NOMO-1 (cell line): ENCODE results near the gene NUP153.

Experiments
- DNase-seq, 2 experiments: peaks; one replicate each; lab custom pipeline; 2025; ENCODE audit not compliant: unreplicated experiment in 2 of 2; lab: John Stamatoyannopoulos, UW

The NUP153 gene

DNA sequence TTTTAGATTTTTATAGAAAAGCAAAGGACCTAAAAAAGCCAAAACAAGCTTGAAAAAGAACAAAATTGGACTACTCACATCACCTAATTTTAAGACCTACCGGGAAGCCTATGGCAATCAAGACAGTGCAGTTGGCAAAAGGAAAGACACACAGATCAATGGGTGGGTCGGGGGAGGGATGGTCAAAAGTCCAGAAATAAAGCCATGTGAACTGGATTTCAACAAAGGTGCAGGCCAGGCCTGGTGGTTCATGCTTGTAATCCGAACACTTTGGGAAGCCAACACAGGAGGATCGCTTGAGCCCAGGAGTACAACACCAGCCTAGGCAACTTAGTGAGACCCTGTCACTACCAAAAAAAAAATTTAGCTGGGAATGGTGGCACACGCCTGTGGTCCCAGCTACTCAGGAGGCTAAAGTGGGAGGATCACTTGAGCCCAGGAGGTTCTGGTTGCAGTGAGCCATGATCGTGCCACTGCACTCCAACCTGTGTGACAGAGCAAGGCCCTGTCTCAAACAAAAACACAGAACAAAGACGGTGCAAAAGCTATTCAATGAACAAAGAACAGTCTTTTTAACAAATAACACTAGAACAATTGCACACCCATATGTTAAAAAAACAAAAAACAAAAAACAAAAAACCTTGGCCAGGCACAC lies 34.5 kb downstream of the NUP153 start:
- no peak for DNase-seq

DNA sequence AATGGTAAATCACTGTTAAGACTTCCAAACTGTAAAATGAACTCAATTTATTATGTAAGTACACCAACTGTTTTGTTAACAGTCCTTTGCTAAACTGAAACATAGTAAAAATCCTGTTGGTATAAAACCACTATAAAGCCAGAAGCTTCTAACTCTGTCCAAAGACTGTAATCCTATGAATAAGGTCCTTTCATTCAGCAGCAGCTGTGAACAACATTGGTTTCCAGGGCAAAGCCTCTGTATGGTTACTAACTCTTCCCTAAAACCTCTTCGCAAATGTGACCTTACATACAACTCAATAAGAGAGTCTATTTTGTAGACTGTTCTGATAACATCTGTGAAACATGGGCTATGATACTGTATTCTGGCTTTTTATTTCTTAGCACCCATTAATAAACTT lies 40.1 kb downstream of the NUP153 start:
- DNase-seq, result no peak

DNA sequence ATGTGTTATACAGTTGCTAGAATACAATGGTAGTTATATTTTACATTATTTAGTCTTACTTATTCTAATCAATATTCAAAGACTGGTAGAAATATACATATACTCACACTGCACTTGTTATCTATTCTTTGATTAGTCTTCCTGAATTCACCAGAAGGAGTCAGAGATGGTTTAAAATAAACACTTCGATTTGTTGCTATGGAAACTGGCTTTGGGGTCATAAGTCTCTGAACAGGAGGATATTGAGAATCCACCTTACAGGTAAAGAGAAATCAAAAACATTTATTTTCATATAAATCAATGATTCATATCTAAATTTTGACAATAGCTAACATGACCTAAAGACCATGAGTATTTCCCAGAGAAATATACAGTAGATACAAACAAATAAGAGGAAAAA lies 41.6 kb downstream of the NUP153 start:
- no peak for DNase-seq

DNA sequence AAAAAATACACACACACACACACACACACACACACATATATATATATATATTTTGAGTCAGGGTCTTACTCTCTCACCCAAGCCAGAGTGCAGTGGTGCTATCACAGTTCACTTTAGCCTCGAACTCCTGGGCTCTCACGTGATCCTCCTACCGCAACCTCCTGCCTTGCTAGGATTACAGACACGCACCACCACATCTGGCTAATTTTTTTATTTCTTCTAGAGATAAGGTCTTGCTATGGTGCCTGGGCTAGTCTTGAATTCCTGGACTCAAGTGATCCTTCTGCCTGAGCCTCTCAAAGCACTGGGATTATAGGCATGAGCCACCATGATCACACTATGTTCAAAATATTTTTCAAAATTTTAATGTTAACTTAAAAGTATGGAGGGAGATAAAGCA lies 43.5 kb downstream of the NUP153 start:
- no peak for DNase-seq

DNA sequence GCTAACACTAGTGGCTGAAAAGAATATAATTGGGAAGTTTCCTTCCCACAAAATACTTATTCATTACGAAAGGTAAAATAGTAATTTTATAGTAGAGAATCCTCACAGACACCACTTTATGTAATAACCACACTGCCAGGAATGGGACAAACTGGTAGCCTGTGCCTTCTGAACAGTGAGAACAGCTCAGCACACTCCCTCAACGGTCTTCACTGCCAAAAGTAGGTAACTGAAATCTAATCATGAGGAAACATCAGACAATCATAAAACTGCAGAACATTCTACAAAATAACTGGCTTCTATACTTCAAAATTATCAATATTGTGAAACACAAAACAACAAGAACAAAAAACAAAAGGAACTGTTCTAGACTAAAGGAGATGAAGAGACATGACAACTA lies 44.1 kb downstream of the NUP153 start:
- DNase-seq, result no peak

DNA sequence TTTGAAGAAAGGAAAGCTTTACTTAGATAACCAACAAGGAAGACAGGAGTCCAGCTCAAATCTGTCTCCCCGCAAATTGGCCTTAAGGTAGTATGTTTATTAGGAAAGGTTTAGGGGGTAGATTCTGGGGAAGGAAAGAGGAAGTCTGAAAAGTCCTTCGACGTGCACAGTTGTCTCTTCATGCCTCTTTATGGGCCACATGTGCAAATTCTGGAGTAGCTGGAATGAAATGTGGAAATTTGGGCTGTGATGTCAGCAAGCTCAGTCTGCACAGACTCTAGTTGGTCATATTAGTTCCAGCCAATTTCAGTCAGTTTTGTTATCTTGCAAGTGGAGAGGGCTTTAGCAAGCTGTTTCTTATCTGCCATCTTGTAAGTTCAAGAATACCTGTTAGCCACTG lies 50.1 kb downstream of the NUP153 start:
- no peak for DNase-seq

DNA sequence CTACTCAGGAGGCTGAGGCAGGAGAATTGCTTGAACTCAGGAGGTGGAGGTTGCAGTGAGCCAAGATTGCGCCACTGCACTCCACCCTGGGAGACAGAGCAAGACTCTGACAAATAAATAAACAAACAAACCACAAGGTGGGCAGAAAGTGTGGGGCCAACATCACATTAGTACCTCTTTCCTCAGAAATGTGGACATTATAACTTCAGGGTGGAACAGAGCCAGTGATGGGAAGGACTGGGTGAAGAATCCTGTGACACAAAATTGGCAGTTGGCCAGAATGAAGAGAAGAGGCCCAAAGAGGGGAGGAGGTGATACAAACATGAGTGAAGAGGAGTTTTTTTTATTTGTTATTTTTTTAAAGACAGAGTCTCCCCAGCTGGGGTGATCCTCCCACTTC lies 50.6 kb downstream of the NUP153 start:
- no peak for DNase-seq

DNA sequence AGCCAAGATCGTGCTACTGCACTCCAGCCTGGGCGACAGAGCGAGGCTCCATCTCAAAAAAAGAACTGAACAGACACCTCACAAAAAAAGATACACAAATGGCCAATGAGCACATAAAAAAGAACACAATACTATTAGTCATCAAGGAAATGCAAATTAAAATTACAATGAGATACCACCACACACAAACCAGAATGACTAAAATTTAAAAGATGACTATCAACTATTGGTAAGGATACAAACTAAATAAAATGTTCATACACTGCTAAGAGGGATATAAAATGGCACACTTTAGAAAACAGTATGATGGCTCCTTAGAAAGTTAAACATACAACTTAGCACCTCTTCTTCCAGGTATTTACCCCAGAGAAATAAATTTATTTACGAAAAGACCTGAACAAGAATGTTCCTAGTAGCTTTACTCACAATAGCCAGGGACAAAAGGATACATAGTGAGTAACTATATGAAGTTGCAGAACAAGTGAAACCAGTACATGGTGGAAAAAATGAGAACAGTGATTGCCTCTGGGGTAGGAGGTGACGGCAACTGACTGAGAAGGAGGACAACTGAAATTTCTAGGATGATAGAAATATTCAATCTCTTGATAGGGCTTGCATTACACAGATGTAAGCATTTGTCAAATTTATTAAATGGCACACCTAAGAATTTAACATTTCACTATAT lies 53.4 kb downstream of the NUP153 start:
- no peak for DNase-seq

DNA sequence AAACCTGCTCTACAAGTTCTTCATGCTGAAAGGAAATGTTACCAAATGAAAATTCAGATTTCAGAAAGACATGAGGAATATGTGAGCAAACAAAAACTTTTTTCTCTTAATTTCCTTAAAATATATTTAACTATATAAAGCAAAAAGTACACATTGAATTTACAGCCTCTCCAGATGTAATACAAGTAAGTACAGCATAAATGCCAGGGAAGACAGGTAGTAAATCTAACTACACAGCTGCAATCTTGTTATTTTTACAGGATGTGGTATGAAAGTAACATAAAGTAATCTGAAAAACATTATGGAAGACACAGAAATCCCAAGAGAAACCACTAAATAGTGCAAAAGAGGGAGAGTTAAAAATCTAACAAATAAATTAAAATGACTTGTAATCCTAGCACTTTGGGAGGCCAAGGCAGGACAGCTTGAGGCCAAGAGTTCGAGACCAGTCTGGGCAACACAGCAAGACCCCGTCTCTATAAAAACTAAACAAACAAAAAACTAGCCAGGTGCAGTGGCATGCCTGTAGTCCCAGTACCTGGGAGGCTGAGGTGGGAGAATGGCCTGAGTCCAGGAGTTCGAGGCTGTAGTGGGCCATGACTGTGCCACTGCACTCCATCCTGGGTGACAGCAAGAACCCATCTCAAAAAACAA lies 55.9 kb downstream of the NUP153 start:
- DNase-seq, result no peak

DNA sequence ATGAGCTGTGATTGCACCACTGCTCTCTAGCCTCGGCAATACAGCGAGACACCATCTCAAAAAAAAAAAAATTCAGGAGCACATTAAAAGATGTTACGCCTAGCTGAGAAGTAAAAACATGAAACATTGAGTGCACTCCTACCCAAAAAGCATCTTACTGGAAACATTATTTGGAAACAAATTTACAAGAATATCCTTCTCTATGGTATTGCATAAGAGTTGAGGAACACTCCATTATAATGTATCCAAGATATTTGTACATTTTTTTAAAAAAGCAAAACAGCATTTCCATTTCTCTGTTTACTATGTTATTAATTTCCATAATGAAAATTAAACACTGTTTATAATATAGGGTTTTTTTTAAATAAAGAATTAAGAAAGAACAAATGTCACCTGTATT lies 58.0 kb downstream of the NUP153 start:
- no peak for DNase-seq

DNA sequence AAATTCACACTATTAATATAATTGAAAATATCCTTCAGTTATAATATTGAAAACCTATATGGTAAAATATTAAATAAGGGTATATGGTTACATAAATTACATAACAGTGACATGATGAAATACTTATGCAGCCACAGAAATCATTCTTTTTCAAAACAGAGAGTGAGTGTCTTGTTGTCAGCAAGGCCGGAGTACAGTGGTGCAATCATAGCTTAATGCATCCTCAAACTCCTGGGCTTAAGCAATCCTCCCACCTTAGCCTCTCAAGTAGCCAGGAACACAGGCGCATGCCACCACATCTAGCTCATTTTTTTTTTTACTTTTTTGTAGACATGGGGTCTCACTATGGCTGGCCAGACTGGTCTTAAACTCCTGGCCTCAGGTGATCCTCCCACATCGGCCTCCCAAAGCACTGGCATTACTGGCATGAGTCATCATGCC lies 66.2 kb downstream of the NUP153 start:
- peak in 1 of 2 experiments; percentile 15 for DNase-seq

DNA sequence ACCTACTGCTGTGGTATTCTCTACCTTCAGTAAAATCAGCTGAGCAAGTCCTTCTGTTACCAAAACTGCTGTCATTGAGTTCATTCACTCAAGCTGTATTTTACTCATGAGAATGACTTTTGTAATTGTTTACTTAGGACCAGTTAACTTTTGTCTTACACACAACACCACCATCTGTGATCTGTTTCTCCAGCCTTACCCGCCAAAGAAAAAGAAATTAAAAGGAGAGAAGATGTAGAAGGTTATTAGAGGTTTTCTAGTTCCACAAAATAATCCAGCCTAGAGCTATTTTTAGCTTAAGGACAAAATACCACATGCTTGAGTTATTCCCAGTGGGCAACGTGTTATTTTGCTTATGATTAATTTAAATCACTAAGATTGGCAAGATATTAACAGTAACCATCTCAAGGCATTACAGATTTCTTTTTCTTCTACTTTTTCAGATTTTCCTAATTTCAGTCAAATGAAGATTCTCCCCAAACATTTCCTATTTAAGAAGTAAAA lies 68.5 kb downstream of the NUP153 start:
- no peak for DNase-seq

DNA sequence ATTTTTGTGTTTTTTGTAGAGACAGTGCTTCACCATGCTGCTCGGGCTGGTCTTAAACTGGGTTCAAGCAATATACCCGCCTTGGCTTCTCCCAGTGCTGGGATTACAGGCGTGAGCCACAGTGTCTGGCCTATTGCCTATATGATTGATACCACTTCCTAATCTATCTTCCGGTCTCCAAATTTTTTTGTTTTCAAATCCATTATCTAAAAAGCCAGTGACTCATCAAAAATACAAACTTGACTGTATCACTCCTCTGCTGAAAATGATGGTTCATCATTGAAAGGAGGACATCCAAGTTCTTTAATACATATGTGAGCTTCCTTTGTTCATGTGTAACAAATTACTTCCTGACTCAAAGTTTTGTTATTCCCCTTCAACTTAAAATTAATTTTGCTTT lies 71.2 kb downstream of the NUP153 start:
- DNase-seq, result no peak

DNA sequence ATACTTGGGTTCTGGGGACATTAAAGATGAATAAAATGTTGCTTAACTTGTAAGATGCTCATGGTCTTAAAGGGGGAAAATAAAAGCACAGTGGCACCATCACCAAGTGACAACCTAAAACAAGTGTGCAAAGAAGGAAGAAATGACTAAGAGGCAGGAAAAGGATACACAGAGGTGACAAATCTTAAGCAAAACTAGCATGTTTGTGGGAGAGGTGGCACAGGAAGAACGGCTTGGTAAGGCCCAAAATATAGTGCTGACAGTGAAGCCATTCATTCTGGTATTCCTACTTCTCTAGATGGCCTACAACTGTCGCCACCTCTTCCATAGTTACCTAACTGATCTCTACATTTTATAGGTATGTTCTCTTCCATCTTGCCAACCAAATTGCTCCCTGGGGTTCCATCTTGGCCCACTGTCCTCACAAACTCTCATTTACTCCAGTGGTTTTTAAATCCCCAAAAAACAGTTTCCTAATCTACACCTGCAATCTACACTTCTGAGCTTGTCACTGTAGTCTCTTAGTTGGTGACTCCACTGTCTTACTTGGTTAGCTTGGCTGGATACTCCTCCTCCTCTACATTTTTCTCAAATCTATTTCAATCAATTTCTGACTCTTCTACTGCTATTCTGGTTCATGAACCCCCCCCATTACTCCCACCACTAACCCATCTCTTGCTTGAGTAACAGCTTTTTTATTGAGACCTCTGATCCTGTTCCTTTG lies 73.1 kb downstream of the NUP153 start:
- no peak for DNase-seq

DNA sequence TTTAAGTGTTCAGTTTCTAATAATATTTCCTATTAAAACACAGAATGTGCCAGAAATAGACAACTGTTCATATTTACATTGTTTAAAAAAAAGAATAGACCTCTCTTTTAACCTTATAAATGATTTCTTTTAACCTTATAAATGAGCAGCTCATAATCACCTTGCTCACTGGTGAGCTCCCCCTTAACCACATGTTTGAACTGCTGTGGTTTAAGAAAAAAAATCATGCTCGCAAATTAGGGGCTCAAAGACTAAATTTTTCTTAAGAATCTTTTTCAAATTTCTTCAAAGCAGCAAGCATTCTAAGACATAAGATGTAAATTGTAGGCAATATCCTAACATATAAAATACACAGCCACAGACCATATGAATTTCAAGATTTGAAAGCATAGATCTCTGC lies 73.8 kb downstream of the NUP153 start:
- DNase-seq, result no peak

DNA sequence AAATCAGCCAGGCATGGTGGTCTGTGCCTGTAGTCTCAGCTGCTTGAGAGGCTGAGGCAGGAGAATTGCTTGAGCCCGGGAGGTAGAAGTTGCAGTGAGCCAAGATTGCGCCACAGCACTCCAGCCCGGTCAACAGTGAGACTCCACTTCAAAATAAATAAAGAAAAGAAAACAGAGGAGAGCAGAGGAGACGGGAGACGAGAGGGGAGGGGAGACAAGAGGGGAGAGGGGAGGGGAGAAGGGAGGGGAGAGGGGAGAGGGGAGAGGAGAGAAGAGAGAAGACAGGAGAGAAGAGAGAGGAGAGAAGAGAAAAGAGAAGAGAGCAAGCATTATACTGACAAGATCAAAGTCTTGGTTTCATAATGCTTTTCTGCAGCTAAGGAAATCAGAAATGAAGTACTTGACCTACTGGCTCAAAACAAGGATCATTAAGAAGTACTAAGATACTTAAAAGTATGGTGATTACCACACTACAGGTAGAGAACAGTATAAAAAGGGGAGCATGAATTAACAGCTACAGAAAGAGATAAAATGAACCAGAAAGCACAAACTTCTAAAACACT lies 76.1 kb downstream of the NUP153 start:
- no peak for DNase-seq

DNA sequence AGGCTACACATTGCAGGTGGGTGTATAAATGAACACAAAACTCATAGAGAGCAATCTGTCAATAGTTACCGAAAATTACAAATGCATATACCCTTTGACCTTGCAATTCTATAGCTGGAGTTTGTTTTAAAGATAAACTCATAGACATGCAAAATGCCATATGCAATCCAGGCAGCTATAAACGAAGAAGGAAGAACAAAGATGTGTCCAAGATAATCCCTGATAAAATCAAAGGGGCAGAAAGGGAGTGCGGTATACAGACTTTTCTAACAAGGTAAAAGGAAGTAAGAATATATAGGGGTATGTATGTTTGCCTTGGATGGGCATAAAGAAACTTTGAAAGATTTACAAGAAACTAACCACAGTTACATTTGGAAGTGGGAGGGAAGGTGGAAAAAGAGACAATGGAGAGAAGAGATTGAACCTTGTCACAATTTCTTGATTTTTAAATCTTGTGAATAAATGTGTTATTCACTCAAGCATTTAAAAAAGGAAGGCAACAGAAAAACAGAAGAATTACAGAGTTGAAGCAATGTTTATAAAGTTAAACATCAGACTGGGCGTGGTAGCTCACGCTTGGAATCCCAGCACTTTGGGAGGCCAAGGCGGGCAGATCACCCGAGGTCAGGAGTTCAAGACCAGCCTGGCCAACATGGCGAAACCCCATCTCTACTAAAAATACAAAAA lies 76.8 kb downstream of the NUP153 start:
- DNase-seq, result no peak

DNA sequence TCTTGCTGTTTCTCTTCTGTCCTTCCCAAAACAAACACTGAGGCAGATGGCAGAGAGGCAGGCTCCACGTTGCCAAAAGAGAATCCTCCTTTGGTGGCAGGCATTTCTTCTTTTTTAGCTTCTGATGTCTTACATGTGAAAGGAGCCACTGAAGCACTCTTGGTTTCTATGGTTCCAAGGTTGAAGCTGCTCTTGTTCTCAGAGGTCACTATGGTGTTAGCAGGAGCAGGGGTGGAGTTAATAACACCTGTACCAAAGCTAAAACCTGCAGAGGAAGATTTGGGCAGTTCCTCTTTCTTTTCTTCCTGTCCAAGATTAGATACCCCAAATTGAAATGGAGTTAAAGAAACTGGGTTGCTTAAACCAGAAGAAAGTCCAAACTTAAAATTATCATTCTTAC lies 77.9 kb downstream of the NUP153 start:
- no peak for DNase-seq

DNA sequence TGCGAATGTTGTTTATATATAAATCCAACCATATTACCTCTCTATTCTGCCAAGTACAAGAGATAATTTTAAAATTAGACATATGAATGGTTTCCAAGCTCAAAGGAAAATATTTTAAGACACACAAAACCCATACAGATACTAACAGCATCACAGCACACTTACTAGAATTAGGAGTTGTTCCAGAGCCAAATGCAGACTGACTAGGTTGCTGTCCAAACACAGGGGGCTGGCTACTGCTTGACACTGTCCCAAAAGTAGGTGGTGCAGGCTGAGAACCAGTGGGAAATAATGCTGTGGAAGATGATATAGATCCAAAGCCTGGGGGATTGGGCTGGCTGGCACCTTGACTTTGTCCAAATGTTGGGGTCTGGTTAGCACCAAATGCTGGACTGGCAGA lies 82.3 kb downstream of the NUP153 start:
- DNase-seq, result no peak

DNA sequence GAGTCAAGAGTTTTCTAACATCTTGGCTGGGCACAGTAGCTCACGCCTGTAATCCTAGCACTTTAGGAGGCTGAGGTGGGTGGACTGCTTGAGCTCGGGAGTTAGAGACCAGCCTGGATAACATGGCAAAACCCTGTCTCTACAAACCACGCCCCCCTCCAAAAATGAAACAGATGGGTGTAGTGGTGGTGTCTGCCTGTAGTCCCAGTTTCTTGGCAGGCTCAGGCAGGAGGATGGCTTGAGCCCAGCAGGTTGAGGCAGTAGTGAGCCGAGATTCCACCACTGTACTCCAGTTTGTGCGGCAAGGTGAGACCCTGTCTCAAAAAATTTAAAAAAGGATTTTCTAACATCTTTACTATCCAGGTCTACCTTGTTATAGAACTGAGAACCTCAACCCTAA lies 84.6 kb downstream of the NUP153 start:
- DNase-seq, result no peak
